Brain microvascular endothelial cell (primary cell): ENCODE measurements around the gene CEMP1.
"Not testable (repeated sequence)": the region's sequence is repeated elsewhere in the genome, so short reads cannot be mapped to it uniquely, and the experiment has no call there.

Experiments
- DNase-seq: peaks from one replicate; pipeline ENCODE4 v3.0.0-alpha.2; 2020
- H3K27ac ChIP-seq: fragments of 250-450 bp; sonication (Bioruptor Pico); 2 replicates; pipeline ENCODE4 v1.5.1; 2020; ENCODE audit warnings: mild to moderate bottlenecking, moderate library complexity
- H3K27me3 ChIP-seq: fragments of 250-450 bp; sonication (Bioruptor Pico); replicated peaks from 2 replicates; pipeline ENCODE4 v1.5.1; 2020; ENCODE audit warnings: mild to moderate bottlenecking
- H3K36me3 ChIP-seq: fragments of 250-450 bp; sonication (Bioruptor Pico); replicated peaks from 2 replicates; pipeline ENCODE4 v1.5.1; 2020; ENCODE audit warnings: mild to moderate bottlenecking
- H3K4me3 ChIP-seq: 2 replicates; pipeline ENCODE4 v1.5.1; 2011; ENCODE audit warnings: low read depth, mild to moderate bottlenecking, control low read depth, low read length, moderate library complexity
- CTCF ChIP-seq: IDR thresholded peaks from 2 replicates; pipeline ENCODE4 v1.5.1; 2011; ENCODE audit warnings: low read depth, mild to moderate bottlenecking, moderate library complexity, low read length, control low read depth, inconsistent platforms; ENCODE audit errors: missing control alignments
- in situ Hi-C: cut with HindIII; loops from 2 replicates; pipeline ENCODE4 v1.10.0; 2017; ENCODE audit warnings: low sequenced_read_pairs, low pct_ligation_motif_present

The CEMP1 gene

GRCh38 chr16:2560798-2561133 is 29.6 kb upstream of the CEMP1 start:
- H3K4me3 ChIP-seq, in situ Hi-C loops, H3K36me3 ChIP-seq, H3K27ac ChIP-seq, H3K27me3 ChIP-seq: not testable (repeated sequence)
- peak; percentile 39 for TF ChIP-seq CTCF
- peak; percentile 37 for DNase-seq

GRCh38 chr16:2560131-2560797 is 29.1 kb upstream of the CEMP1 start:
- H3K4me3 ChIP-seq, DNase-seq, H3K27me3 ChIP-seq, in situ Hi-C loops, H3K36me3 ChIP-seq, H3K27ac ChIP-seq: not testable (repeated sequence)

GRCh38 chr16:2557150-2557549 is 25.9 kb upstream of the CEMP1 start:
- in situ Hi-C loops, H3K27me3 ChIP-seq, DNase-seq, H3K36me3 ChIP-seq, H3K27ac ChIP-seq, H3K4me3 ChIP-seq: not testable (repeated sequence)

GRCh38 chr16:2554709-2555425 is 23.7 kb upstream of the CEMP1 start:
- in situ Hi-C loops = not testable (repeated sequence)

GRCh38 chr16:2551420-2551889 is 20.2 kb upstream of the CEMP1 start:
- H3K27ac ChIP-seq, in situ Hi-C loops: not testable (repeated sequence)

More at GRCh38 chr16:2554709-2555425, 23.7 kb upstream of the CEMP1 start:
- not testable (repeated sequence) for DNase-seq, H3K27me3 ChIP-seq, H3K4me3 ChIP-seq, H3K36me3 ChIP-seq, H3K27ac ChIP-seq

GRCh38 chr16:2550283-2550878 is 19.2 kb upstream of the CEMP1 start:
- H3K4me3 ChIP-seq, DNase-seq, H3K36me3 ChIP-seq, in situ Hi-C loops, H3K27ac ChIP-seq, H3K27me3 ChIP-seq: not testable (repeated sequence)

More at GRCh38 chr16:2551420-2551889, 20.2 kb upstream of the CEMP1 start:
- not testable (repeated sequence) for H3K4me3 ChIP-seq, H3K27me3 ChIP-seq, H3K36me3 ChIP-seq
- peak; percentile 27 for DNase-seq
- peak; percentile 17 for TF ChIP-seq CTCF

GRCh38 chr16:2543771-2544170 is 12.6 kb upstream of the CEMP1 start:
- in situ Hi-C loops, H3K27me3 ChIP-seq, H3K27ac ChIP-seq, H3K36me3 ChIP-seq, H3K4me3 ChIP-seq, DNase-seq: not testable (repeated sequence)

GRCh38 chr16:2541409-2541808 is 10.2 kb upstream of the CEMP1 start:
- in situ Hi-C loops, H3K27me3 ChIP-seq, H3K36me3 ChIP-seq, H3K27ac ChIP-seq, H3K4me3 ChIP-seq: not testable (repeated sequence)
- peak; percentile 4 for DNase-seq

GRCh38 chr16:2540912-2541311 is 9.7 kb upstream of the CEMP1 start:
- DNase-seq, H3K27ac ChIP-seq, H3K36me3 ChIP-seq, H3K27me3 ChIP-seq, in situ Hi-C loops, H3K4me3 ChIP-seq: not testable (repeated sequence)
